Heart left ventricle (tissue), 16 donors: ENCODE data around the gene ANKRD44. TPM values are rescaled to one million over a fixed set of nuclear protein-coding genes. Genes with fewer than 3 reads are reported as not detected.

ENCODE experiments used
- ATAC-seq, 4 donors: fragments of 200-7000 bp; cut with Tn5 transposase; one replicate each; pipeline ENCODE4 v1.9.1; 2020 to 2022; ENCODE audit warnings: moderate library complexity in 4 of 4, mild to moderate bottlenecking in 3 of 4, moderate number of reproducible peaks in 1 of 4
- DNase-seq, 5 donors: peaks; one replicate each; pipeline ENCODE4 v3.0.0-alpha.2; 2020
- H3K27ac ChIP-seq, 12 donors: fragments of 200-600 bp; sonication (generic) in 4 of 12; one replicate each; pipeline versions ENCODE4 v1.5.0 to v1.8.0; 2016 to 2022; ENCODE audit warnings: mild to moderate bottlenecking in 2 of 12
- H3K27me3 ChIP-seq, 9 donors: fragments of 200-600 bp; sonication (generic) in 2 of 9; one replicate each; pipeline versions ENCODE4 v1.5.1 to v1.8.0; 2016 to 2022; ENCODE audit warnings: mild to moderate bottlenecking in 3 of 9
- H3K36me3 ChIP-seq, 9 donors: fragments of 200-600 bp; sonication (generic) in 2 of 9; one replicate each; pipeline versions ENCODE4 v1.5.0 to v1.8.0; 2018 to 2022; ENCODE audit warnings: mild to moderate bottlenecking in 2 of 9
- H3K4me1 ChIP-seq, 12 donors: fragments of 200-600 bp; sonication (generic) in 4 of 12; one replicate each; pipeline versions ENCODE4 v1.5.0 to v1.8.0; 2016 to 2022; ENCODE audit warnings: mild to moderate bottlenecking in 3 of 12
- H3K4me3 ChIP-seq, 12 donors: fragments of 200-600 bp; sonication (generic) in 4 of 12; one replicate each; pipeline versions ENCODE4 v1.5.0 to v1.8.0; 2017 to 2022; ENCODE audit warnings: mild to moderate bottlenecking in 9 of 12, moderate library complexity in 4 of 12
- H3K9me3 ChIP-seq, 12 donors: fragments of 200-600 bp; sonication (generic) in 4 of 12; one replicate each; pipeline versions ENCODE4 v1.5.0 to v1.8.0; 2016 to 2022; ENCODE audit warnings: mild to moderate bottlenecking in 1 of 12
- POLR2A ChIP-seq, 2 donors: fragments of 450-650 bp; IDR thresholded peaks; one replicate each; pipeline ENCODE4 v1.6.1; 2017; ENCODE audit warnings: antibody characterized with exemption in 2 of 2, mild to moderate bottlenecking in 2 of 2, moderate library complexity in 2 of 2
- WGBS, 4 donors: extraction: QIAGEN DNeasy Blood & Tissue Kit in 2 of 4; methylation state at CpG; one replicate each; pipeline versions ENCODE4 v1.1.5 to v1.1.7; 2013 to 2018; 5-methylcytosine and 5-hydroxymethylcytosine counted together
- intact Hi-C, 10 donors: fragments of 100-400 bp; cut with DNase I; formaldehyde crosslinking; loops; one replicate each; pipeline versions ENCODE4 v1.11.1 to v1.14.2; 2022
- polyA plus RNA-seq, 2 donors: library from polyadenylated mRNA; stranded (reverse); fragments of 200-250 nt; gene quantifications; one replicate each; pipeline ENCODE4 v1.2.3, GENCODE V29; 2013
- total RNA-seq, 9 donors: library from RNA; depleted of rRNA in 2 of 9; stranded (reverse); fragments of >200 nt in 2 of 9; fragmentation: NEBNext Ultra II Directional in 3 of 9; extraction: Animal tissue kit (Norgen Biotek cat#: 25700) in 3 of 9; gene quantifications; one replicate each; pipeline versions ENCODE4 v1.1.0 to v1.2.4, GENCODE V29; 2016 to 2023
- TF ChIP-seq, protein P1 (sequence below), 12 donors: fragments of 200-600 bp; sonication (generic) in 4 of 12; IDR thresholded peaks; one replicate each; pipeline versions ENCODE4 v1.5.0 to v1.8.0; 2018 to 2022; ENCODE audit warnings: antibody characterized with exemption in 12 of 12, mild to moderate bottlenecking in 5 of 12
- donor health status: ischemic (EF 13 %, LVEDD 7.1; RV severe dilation, severe dysfunction).
- donor health status: healthy with polysubstance abuse.
- donor health status: DM: no; HTN: yes; CAD: no.
- donor health status: DM: no; HTN: no; CAD: no.
- donor health status: ischemic (EF 25% LVEDD 6.9; RV normal size, moderate dysfunction).
- donor health status: ischemic (EF 25% LVEDD 5.7; RV mildly dilated, moderate dysfunction).
- donor health status: healthy.
- donor health status: DM: yes; HTN: yes; CAD: no.
- donor health status: ischemic (EF 35%, LVEDD 5.7; RV mildly dilated, moderate dysfunction).
- donor health status: nonischemic (EF 11% LVEDD 7.7; RV severe dilation, severe dysfunction).
- donor health status: DM: yes; HTN: yes; CAD: no.
- donor health status: PGD.
- donor health status: ischemic (EF 29% LVEDD 5.4; RV normal size, mild dysfunction).
- donor health status: nonischemic (EF 23%, LVEDD 6.1; RV moderate dilation, normal function).

Gene ANKRD44
- total and polyA plus RNA-seq, 11 donors, result 2.4 to 30.6 (median 8.4) TPM

DNA sequence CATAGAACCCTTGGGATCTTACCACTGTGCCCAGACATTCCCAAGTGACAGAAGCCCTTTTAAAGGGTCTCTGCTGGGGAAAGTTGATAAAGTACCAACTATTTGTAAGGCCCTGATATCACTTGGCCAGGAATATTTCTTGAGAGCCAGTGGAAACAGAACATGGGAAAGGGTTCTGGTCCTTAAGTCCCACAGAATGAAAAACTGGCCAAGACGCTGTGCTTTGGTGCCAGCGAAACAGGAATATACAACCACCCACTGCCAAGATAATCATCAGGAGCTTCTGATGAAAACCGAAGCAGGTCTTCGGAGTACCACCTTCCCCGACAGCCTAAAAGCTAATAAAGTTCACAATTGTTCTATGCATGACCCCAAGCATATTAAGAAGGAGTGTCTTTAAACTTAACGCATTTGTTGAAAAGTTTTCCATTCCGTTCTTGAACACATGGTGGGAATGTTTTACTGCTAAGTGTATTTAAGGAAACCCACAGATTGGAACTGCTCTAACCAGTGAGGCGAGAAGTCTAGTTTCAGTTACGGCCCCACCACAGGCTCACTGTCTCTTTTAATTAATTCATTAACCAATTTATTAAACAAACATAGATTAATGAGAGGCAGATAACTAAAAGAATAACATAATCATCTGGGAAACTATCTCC is 152.6 kb downstream of the ANKRD44 start:
- TF ChIP-seq, protein P1, sequence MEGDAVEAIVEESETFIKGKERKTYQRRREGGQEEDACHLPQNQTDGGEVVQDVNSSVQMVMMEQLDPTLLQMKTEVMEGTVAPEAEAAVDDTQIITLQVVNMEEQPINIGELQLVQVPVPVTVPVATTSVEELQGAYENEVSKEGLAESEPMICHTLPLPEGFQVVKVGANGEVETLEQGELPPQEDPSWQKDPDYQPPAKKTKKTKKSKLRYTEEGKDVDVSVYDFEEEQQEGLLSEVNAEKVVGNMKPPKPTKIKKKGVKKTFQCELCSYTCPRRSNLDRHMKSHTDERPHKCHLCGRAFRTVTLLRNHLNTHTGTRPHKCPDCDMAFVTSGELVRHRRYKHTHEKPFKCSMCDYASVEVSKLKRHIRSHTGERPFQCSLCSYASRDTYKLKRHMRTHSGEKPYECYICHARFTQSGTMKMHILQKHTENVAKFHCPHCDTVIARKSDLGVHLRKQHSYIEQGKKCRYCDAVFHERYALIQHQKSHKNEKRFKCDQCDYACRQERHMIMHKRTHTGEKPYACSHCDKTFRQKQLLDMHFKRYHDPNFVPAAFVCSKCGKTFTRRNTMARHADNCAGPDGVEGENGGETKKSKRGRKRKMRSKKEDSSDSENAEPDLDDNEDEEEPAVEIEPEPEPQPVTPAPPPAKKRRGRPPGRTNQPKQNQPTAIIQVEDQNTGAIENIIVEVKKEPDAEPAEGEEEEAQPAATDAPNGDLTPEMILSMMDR (IDR thresholded peaks at IDR 0.05), result no peak
- no peak for TF ChIP-seq POLR2A (IDR thresholded peaks at IDR 0.05)
- 78 to 86% (median 81%) methylated on average over 9 of the region's 9 CpGs for WGBS, 4 donors
- Histone ChIP-seq H3K36me3 (no peaks in the 10 kb centered on the region), H3K27ac (peak overlapping the region in 1 of 12 donors; percentile 39), H3K4me1 (peaks cover 0 to 54% (median 0%) of the 10 kb centered on the region in 12 donors), H3K27me3 (no peaks in the 10 kb centered on the region), H3K9me3 (peaks cover 0 to 9% (median 0%) of the 10 kb centered on the region in 12 donors), H3K4me3 (peak overlapping the region in 1 of 12 donors; percentile 9)
- no peak for ATAC-seq
- DNase-seq, result no peak
- intact Hi-C loops, result no loop called here

GRCh38 chr2:197156771-197157170 is 153.8 kb downstream of the ANKRD44 start:
- no peak for TF ChIP-seq POLR2A (IDR thresholded peaks at IDR 0.05)
- TF ChIP-seq, protein P1 (IDR thresholded peaks at IDR 0.05), result no peak
- Histone ChIP-seq H3K9me3 (peaks cover 0 to 9% (median 0%) of the 10 kb centered on the region in 12 donors), H3K27me3 (no peaks in the 10 kb centered on the region), H3K36me3 (no peaks in the 10 kb centered on the region), H3K4me1 (peaks cover 0 to 61% (median 6%) of the 10 kb centered on the region in 12 donors), H3K4me3 (no peak overlapping the region), H3K27ac (no peak overlapping the region)
- ATAC-seq (no peak), DNase-seq (no peak)
- intact Hi-C loops, result no loop called here
- WGBS, 4 donors, result 78 to 79% (median 79%) methylated on average over 6 of the region's 6 CpGs

- Histone ChIP-seq H3K4me3 (no peak overlapping the region), H3K4me1 (peaks cover 0 to 50% (median 5%) of the 10 kb centered on the region in 12 donors), H3K27ac (peak overlapping the region in 2 of 12 donors; percentile 33 to 82), H3K9me3 (peaks cover 0 to 9% (median 0%) of the 10 kb centered on the region in 12 donors), H3K27me3 (no peaks in the 10 kb centered on the region), H3K36me3 (no peaks in the 10 kb centered on the region)
- DNase-seq, result no peak
- ATAC-seq, result peak in 3 of 4 donors; percentile 34 to 66 (median 49)
- 67 to 75% (median 70%) methylated on average over 7 of the region's 7 CpGs for WGBS, 4 donors
- no peak for TF ChIP-seq POLR2A (IDR thresholded peaks at IDR 0.05)
- TF ChIP-seq, protein P1 (IDR thresholded peaks at IDR 0.05), result peak in 1 of 12 donors; percentile 11
- intact Hi-C loops, result no loop called here
Observed at GRCh38 chr2:197152451-197153228, 157.9 kb downstream of the ANKRD44 start.

- no peak for DNase-seq
- no peaks in the 10 kb centered on the region for H3K27me3 ChIP-seq
- H3K36me3 ChIP-seq, result peaks cover 0 to 5% (median 0%) of the 10 kb centered on the region in 9 donors
- H3K9me3 ChIP-seq, result no peaks in the 10 kb centered on the region
- intact Hi-C loops, result no loop called here
- TF ChIP-seq, protein P1 (IDR thresholded peaks at IDR 0.05), result no peak
- no peak for TF ChIP-seq POLR2A (IDR thresholded peaks at IDR 0.05)
- WGBS, 4 donors, result 96 to 98% (median 97%) methylated on average over 4 of the region's 4 CpGs
- no peak overlapping the region for H3K4me3 ChIP-seq
- peaks cover 0 to 67% (median 5%) of the 10 kb centered on the region in 12 donors for H3K4me1 ChIP-seq
- H3K27ac ChIP-seq, result no peak overlapping the region
- ATAC-seq, result no peak
Observed at GRCh38 chr2:197149546-197149945, 161.0 kb downstream of the ANKRD44 start.
